Astrocyte (in vitro differentiated cells and primary cell): ENCODE data around the gene IFT43. TPM values are rescaled to one million over a fixed set of nuclear protein-coding genes. Genes with fewer than 3 reads are reported as not detected.

Source experiments
- DNase-seq: peaks from one replicate; pipeline ENCODE4 v3.0.0-alpha.2; 2010; ENCODE audit warnings: low read depth
- FAIRE-seq: peaks from 2 replicates; lab custom pipeline; 2011; peaks lifted over from hg19 to GRCh38; lab: Jason Lieb, UNC
- H2AFZ ChIP-seq: 2 replicates; pipeline ENCODE4 v1.6.0; 2012; ENCODE audit warnings: low read depth, low read length, inconsistent platforms
- H3K27ac ChIP-seq: 2 replicates; pipeline ENCODE4 v1.5.1; 2011; ENCODE audit warnings: low read depth, low read length, inconsistent platforms
- H3K27me3 ChIP-seq: 2 replicates; pipeline ENCODE4 v1.6.0; 2011; ENCODE audit warnings: low read length, inconsistent platforms; ENCODE audit not compliant: insufficient read depth
- H3K36me3 ChIP-seq: 2 replicates; pipeline ENCODE4 v1.5.1; 2011; ENCODE audit warnings: low read length, inconsistent platforms; ENCODE audit not compliant: insufficient read depth
- H3K4me1 ChIP-seq: 2 replicates; pipeline ENCODE4 v1.5.1; 2011; ENCODE audit warnings: low read length, inconsistent platforms; ENCODE audit not compliant: insufficient read depth
- H3K4me2 ChIP-seq: 2 replicates; pipeline ENCODE4 v1.6.0; 2012; ENCODE audit warnings: low read length, inconsistent platforms
- H3K4me3 ChIP-seq: 2 replicates; pipeline ENCODE4 v1.5.1; 2011; ENCODE audit warnings: low read depth, mild to moderate bottlenecking, low read length, inconsistent platforms; ENCODE audit not compliant: insufficient read depth
- H3K79me2 ChIP-seq: 2 replicates; pipeline ENCODE4 v1.6.0; 2012; ENCODE audit warnings: mild to moderate bottlenecking, low read length, inconsistent platforms; ENCODE audit not compliant: insufficient read depth
- H3K9ac ChIP-seq: 2 replicates; pipeline ENCODE4 v1.6.0; 2012; ENCODE audit warnings: mild to moderate bottlenecking, low read length, inconsistent platforms
- H3K9me3 ChIP-seq: 2 replicates; pipeline ENCODE4 v1.5.1; 2012; ENCODE audit warnings: low read depth, mild to moderate bottlenecking, low read length, inconsistent platforms; ENCODE audit not compliant: insufficient read depth
- H4K20me1 ChIP-seq: 2 replicates; pipeline ENCODE4 v1.6.0; 2012; ENCODE audit warnings: low read length, inconsistent platforms; ENCODE audit not compliant: insufficient read depth
- H3K27ac Mint-ChIP-seq: one replicate; pipeline ENCODE4 v1.8.0; 2021; ENCODE audit warnings: mild to moderate bottlenecking, mixed read lengths; ENCODE audit not compliant: unreplicated experiment
- H3K27me3 Mint-ChIP-seq: one replicate; pipeline ENCODE4 v1.8.0; 2021; ENCODE audit warnings: low read depth, mixed read lengths; ENCODE audit not compliant: unreplicated experiment
- H3K36me3 Mint-ChIP-seq: one replicate; pipeline ENCODE4 v1.8.0; 2021; ENCODE audit warnings: low read depth, mixed read lengths; ENCODE audit not compliant: unreplicated experiment
- H3K4me1 Mint-ChIP-seq: one replicate; pipeline ENCODE4 v1.8.0; 2021; ENCODE audit warnings: low read depth, mixed read lengths; ENCODE audit not compliant: unreplicated experiment
- H3K4me3 Mint-ChIP-seq: one replicate; pipeline ENCODE4 v1.8.0; 2021; ENCODE audit warnings: mild to moderate bottlenecking, moderate library complexity, mixed read lengths; ENCODE audit not compliant: unreplicated experiment
- H3K9me3 Mint-ChIP-seq: one replicate; pipeline ENCODE4 v1.8.0; 2021; ENCODE audit warnings: mild to moderate bottlenecking, mixed read lengths; ENCODE audit not compliant: unreplicated experiment
- CTCF ChIP-seq: IDR thresholded peaks from 2 replicates; pipeline ENCODE4 v1.5.1; 2011; ENCODE audit warnings: low read depth, mild to moderate bottlenecking, inconsistent platforms, low read length, moderate library complexity; ENCODE audit not compliant: insufficient read depth
- EZH2 ChIP-seq: IDR thresholded peaks from 2 replicates; pipeline ENCODE4 v1.6.1; 2012; ENCODE audit warnings: mild to moderate bottlenecking, low read length, inconsistent platforms; ENCODE audit not compliant: insufficient read depth
- total RNA-seq: library from RNA; stranded (reverse); gene quantifications from 2 replicates; pipeline ENCODE4 v1.2.1, GENCODE V29; 2021

Gene IFT43
- total RNA-seq, 1 donor from 2014 or later = 29.4 TPM

- DNase-seq = no peak
- Mint-ChIP-seq H3K4me1 (no peaks in the 10 kb centered on the region), H3K27ac (no peak overlapping the region), H3K36me3 (peaks cover 6% of the 10 kb centered on the region), H3K27me3 (no peaks in the 10 kb centered on the region), H3K9me3 (no peaks in the 10 kb centered on the region), H3K4me3 (no peak overlapping the region)
- Histone ChIP-seq H3K9ac (no peak overlapping the region), H3K9me3 (no peaks in the 10 kb centered on the region), H3K36me3 (no peaks in the 10 kb centered on the region), H3K27me3 (no peaks in the 10 kb centered on the region), H3K4me3 (no peak overlapping the region), H3K4me1 (no peaks in the 10 kb centered on the region), H2AFZ (no peak overlapping the region), H3K27ac (no peak overlapping the region), H3K79me2 (no peaks in the 10 kb centered on the region), H4K20me1 (no peaks in the 10 kb centered on the region), H3K4me2 (no peak overlapping the region)
- TF ChIP-seq CTCF = no peak
- TF ChIP-seq EZH2 = no peak
- FAIRE-seq = no peak
Observed at GRCh38 chr14:75944607-75945241, 40.8 kb upstream of the IFT43 start.

DNA sequence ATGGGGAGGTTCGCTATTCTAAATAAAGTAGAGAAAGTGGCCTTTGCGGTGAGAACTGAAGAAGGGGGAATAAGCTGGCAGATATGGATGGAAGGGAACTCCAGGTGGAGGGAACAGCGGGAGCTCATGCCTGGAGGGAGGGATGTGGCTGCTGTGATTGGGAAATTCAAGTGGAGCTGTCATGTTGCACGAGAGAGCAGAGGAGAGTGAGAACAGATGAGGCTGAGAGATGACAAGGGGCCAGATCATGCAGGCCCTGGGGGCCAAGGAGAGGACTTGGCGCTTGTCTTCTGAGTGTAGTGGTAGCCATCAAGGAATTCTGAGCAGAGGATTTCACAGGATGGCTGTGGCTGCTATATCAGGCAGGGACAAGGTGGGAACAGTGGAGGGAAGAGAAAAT is 38.8 kb upstream of the IFT43 start:
- FAIRE-seq = no peak
- Histone ChIP-seq H3K79me2 (no peaks in the 10 kb centered on the region), H3K4me2 (no peak overlapping the region), H3K36me3 (no peaks in the 10 kb centered on the region), H3K4me1 (no peaks in the 10 kb centered on the region), H3K4me3 (no peak overlapping the region), H3K9me3 (no peaks in the 10 kb centered on the region), H4K20me1 (no peaks in the 10 kb centered on the region), H3K27ac (no peak overlapping the region), H3K27me3 (no peaks in the 10 kb centered on the region), H2AFZ (no peak overlapping the region), H3K9ac (no peak overlapping the region)
- Mint-ChIP-seq H3K27ac (no peak overlapping the region), H3K36me3 (peaks cover 8% of the 10 kb centered on the region), H3K27me3 (no peaks in the 10 kb centered on the region), H3K9me3 (no peaks in the 10 kb centered on the region), H3K4me1 (no peaks in the 10 kb centered on the region), H3K4me3 (peak overlapping the region; percentile 66)
- no peak for TF ChIP-seq EZH2
- TF ChIP-seq CTCF = no peak
- no peak for DNase-seq

- H3K27ac ChIP-seq = no peak overlapping the region
- H3K4me2 ChIP-seq = no peak overlapping the region
- no peaks in the 10 kb centered on the region for H3K27me3 Mint-ChIP-seq
- H3K36me3 Mint-ChIP-seq = peaks cover 11% of the 10 kb centered on the region
- H3K27me3 ChIP-seq = no peaks in the 10 kb centered on the region
- FAIRE-seq (no peak), DNase-seq (no peak)
- H3K79me2 ChIP-seq = no peaks in the 10 kb centered on the region
- no peak overlapping the region for H3K4me3 ChIP-seq
- H3K27ac Mint-ChIP-seq = no peak overlapping the region
- no peaks in the 10 kb centered on the region for H3K9me3 ChIP-seq
- no peaks in the 10 kb centered on the region for H3K9me3 Mint-ChIP-seq
- no peak overlapping the region for H3K9ac ChIP-seq
- H2AFZ ChIP-seq = no peak overlapping the region
- no peaks in the 10 kb centered on the region for H3K36me3 ChIP-seq
- H3K4me3 Mint-ChIP-seq = no peak overlapping the region
- TF ChIP-seq CTCF = no peak
- no peak for TF ChIP-seq EZH2
- H3K4me1 ChIP-seq = no peaks in the 10 kb centered on the region
- no peaks in the 10 kb centered on the region for H4K20me1 ChIP-seq
- H3K4me1 Mint-ChIP-seq = no peaks in the 10 kb centered on the region
Observed at GRCh38 chr14:75952489-75952888, 33.1 kb upstream of the IFT43 start.
